Measurements from ENCODE around the gene CAMTA2. TPM values are rescaled to one million over a fixed set of nuclear protein-coding genes. Genes with fewer than 3 reads are reported as not detected.
"Not testable (repeated sequence)": the region's sequence is repeated elsewhere in the genome, so short reads cannot be mapped to it uniquely, and the experiment has no call there.

CAMTA2 gene
- 1.6 and 3.8 TPM in 2 replicates for total RNA-seq (2014; rRNA removed; shearing (Covaris generic))

- peak; percentile 93 for DNase-seq
- H3K4me3 ChIP-seq (ENCODE audit: insufficient read depth, low read depth, low read length): peak within 1 kb of the TSS; percentile 78
- H3K27me3 ChIP-seq (ENCODE audit: control insufficient read depth, insufficient read depth, low read length): peaks cover 6% of the 10 kb centered on the region; the same call in 1 of the 2 replicates
- H3K36me3 ChIP-seq (replicated peaks; ENCODE audit: control insufficient read depth, insufficient read depth, low read length): peaks cover 2% of the 10 kb centered on the region
Measured at GRCh38 chr17:4986951-4987766, at the start of gene CAMTA2. CAMTA2 (minus strand) TSS chr17:4987675; CDS start chr17:4986222, 1,453 bp downstream.

DNA sequence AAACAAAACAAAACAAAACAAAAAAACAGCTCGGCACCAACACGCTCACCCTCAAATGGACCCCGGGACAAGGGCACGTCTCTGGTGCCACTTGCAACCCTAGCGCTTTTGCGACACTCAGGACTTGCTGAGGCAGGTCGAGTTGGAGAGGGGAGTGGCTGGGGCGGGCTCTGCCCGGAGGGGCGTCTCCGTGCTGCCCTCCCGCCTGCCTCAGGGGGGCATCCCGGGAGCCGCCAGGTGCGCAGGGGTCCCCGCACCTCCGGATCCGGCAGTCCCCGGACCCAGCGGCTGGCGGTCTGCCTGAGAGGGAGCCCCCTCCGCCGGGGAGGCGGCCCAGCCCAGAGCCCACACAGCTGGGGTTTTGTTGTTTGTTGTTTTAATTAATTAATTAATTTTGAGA lies 47.8 kb upstream of the CAMTA2 start, which contains the start of gene SLC52A1:
Gene SLC52A1 (minus strand): TSS at position 112 of the 400 bp plus-strand sequence. CDS start 820 bp downstream, outside the sequence.
- Histone ChIP-seq H3K36me3 (replicated peaks; ENCODE audit: control insufficient read depth, insufficient read depth, low read length) (no peaks in the 10 kb centered on the region), H3K27me3 (ENCODE audit: control insufficient read depth, insufficient read depth, low read length) (no peaks in the 10 kb centered on the region; the same call in 1 of the 2 replicates), H3K4me3 (ENCODE audit: insufficient read depth, low read depth, low read length) (peak within 1 kb of the TSS; percentile 8; the same call in 1 of the 2 replicates)
- DNase-seq: peak; percentile 90

DNA sequence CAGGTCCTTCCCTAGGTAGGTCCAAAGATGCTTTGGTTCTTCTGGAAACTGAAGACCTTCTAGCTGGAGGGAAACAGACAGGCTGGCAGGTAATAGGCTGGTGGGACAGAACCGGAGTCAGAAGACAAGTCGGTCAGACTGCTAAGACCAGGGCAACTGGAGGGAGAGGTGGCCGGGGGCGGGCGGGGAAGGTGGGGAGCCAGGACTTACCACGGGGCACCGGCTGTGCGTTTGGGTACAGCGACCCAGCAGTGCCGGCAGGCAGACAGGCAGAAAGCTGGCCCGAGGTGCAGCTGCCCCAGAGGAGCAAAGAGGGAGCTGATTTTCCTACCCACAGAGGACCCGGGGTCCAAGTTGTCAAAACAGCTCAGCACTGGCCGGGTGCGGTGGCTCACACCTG lies 47.2 kb upstream of the CAMTA2 start:
- peak; percentile 48 for DNase-seq
- H3K4me3 ChIP-seq (ENCODE audit: insufficient read depth, low read depth, low read length): no peak overlapping the region
- no peaks in the 10 kb centered on the region for H3K36me3 ChIP-seq (replicated peaks; ENCODE audit: control insufficient read depth, insufficient read depth, low read length)
- H3K27me3 ChIP-seq (ENCODE audit: control insufficient read depth, insufficient read depth, low read length): no peaks in the 10 kb centered on the region

DNA sequence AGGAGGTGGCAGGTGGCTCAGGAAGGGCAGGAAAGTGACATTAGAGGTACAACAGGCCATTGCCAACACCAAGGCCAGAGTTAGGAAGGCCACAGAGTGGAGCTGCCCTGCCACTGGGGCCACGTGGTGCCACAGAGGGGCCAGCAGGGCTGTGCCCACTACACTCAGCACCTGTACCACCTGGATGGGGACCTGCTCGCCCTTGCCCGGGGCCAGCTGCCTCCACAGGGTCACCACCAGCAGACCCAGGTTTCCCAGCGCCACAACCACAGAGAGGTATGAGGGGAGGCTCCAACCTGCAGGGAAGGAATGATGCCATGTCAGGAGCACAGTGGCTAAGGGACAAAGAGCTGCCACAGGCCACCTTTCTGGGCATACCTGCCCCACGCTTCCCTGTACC lies 46.6 kb upstream of the CAMTA2 start:
- Histone ChIP-seq H3K4me3 (ENCODE audit: insufficient read depth, low read depth, low read length) (no peak overlapping the region), H3K27me3 (ENCODE audit: control insufficient read depth, insufficient read depth, low read length) (no peaks in the 10 kb centered on the region), H3K36me3 (replicated peaks; ENCODE audit: control insufficient read depth, insufficient read depth, low read length) (no peaks in the 10 kb centered on the region)
- no peak for DNase-seq

GRCh38 chr17:5033352-5034015 lies 46.0 kb upstream of the CAMTA2 start:
- Histone ChIP-seq H3K36me3 (replicated peaks; ENCODE audit: control insufficient read depth, insufficient read depth, low read length) (no peaks in the 10 kb centered on the region), H3K4me3 (ENCODE audit: insufficient read depth, low read depth, low read length) (no peak overlapping the region), H3K27me3 (ENCODE audit: control insufficient read depth, insufficient read depth, low read length) (no peaks in the 10 kb centered on the region)
- DNase-seq: peak; percentile 74

DNA sequence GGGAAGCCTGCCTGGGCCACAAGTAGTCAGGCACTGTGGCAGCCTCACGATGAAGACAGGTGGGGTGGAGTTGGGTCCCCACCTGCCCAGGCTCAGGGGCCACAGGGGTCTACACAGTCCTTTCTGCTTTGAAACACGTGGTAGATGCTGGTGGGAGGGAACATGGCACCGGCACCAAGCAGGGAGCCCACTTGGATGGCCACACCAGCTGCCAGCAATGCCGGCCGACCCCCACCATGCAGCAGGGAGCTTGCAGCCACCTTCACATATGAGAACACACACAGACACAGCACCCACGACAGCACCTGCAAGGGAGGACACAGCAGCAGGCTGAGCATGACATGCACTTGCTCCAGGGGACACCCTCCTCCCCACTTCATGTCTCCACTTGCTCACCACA lies 45.4 kb upstream of the CAMTA2 start:
- H3K27me3 ChIP-seq (ENCODE audit: control insufficient read depth, insufficient read depth, low read length): no peaks in the 10 kb centered on the region
- no peaks in the 10 kb centered on the region for H3K36me3 ChIP-seq (replicated peaks; ENCODE audit: control insufficient read depth, insufficient read depth, low read length)
- H3K4me3 ChIP-seq (ENCODE audit: insufficient read depth, low read depth, low read length): no peak overlapping the region
- DNase-seq: no peak

GRCh38 chr17:5031365-5032082 lies 44.0 kb upstream of the CAMTA2 start:
- H3K27me3 ChIP-seq (ENCODE audit: control insufficient read depth, insufficient read depth, low read length): no peaks in the 10 kb centered on the region

GRCh38 chr17:5030168-5030567 lies 42.7 kb upstream of the CAMTA2 start:
- H3K4me3 ChIP-seq (ENCODE audit: insufficient read depth, low read depth, low read length); H3K36me3 ChIP-seq (replicated peaks; ENCODE audit: control insufficient read depth, insufficient read depth, low read length); DNase-seq; H3K27me3 ChIP-seq (ENCODE audit: control insufficient read depth, insufficient read depth, low read length): not testable (repeated sequence)

More at GRCh38 chr17:5031365-5032082, 44.0 kb upstream of the CAMTA2 start:
- Histone ChIP-seq H3K4me3 (ENCODE audit: insufficient read depth, low read depth, low read length) (peak overlapping the region; percentile 21; the same call in 1 of the 2 replicates), H3K36me3 (replicated peaks; ENCODE audit: control insufficient read depth, insufficient read depth, low read length) (no peaks in the 10 kb centered on the region)
- DNase-seq: peak; percentile 90

DNA sequence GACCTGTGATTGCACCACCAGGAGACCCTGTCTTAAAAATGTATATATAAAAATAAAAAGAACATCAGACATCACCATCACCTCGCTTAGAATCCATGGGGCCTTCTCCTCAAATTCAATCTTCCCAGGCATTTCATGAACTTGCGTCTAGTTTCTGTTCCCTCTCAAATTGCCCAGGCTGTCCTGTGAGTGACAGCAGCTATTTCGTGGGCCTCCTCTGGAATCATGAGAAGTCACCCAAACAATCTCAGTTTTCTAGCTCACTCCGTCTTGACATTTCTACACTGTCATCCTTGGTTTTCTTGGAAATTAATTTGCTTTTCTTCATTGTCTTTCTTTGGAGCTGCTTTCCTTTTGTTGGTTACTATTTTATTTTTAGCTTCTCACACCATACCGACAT lies 40.4 kb upstream of the CAMTA2 start:
- no peak for DNase-seq
- H3K36me3 ChIP-seq (replicated peaks; ENCODE audit: control insufficient read depth, insufficient read depth, low read length): peaks cover 2% of the 10 kb centered on the region
- H3K27me3 ChIP-seq (ENCODE audit: control insufficient read depth, insufficient read depth, low read length): no peaks in the 10 kb centered on the region
- no peak overlapping the region for H3K4me3 ChIP-seq (ENCODE audit: insufficient read depth, low read depth, low read length)

DNA sequence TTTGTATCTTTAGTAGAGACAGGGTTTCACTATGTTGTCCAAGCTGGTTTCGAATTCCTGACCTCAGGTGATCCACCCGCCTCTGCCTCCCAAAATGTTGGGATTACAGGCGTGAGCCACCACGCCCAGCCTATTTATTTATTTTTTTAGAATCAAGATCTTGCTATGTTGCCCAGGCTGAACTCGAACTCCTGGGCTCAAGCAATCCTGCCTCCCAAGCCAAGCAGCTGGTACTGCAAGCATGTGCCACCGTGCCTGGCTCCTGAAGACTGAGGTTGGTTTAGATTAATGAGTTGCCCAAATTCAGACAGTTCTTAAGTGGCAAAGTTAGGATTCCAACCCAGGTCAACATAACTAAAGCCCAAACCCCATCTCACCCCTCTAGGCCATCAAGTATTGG lies 39.8 kb upstream of the CAMTA2 start:
- no peak for DNase-seq
- peaks cover 3% of the 10 kb centered on the region for H3K36me3 ChIP-seq (replicated peaks; ENCODE audit: control insufficient read depth, insufficient read depth, low read length)
- H3K27me3 ChIP-seq (ENCODE audit: control insufficient read depth, insufficient read depth, low read length): no peaks in the 10 kb centered on the region
- no peak overlapping the region for H3K4me3 ChIP-seq (ENCODE audit: insufficient read depth, low read depth, low read length)

GRCh38 chr17:5024604-5025003 lies 37.1 kb upstream of the CAMTA2 start:
- no peak for DNase-seq
- no peaks in the 10 kb centered on the region for H3K27me3 ChIP-seq (ENCODE audit: control insufficient read depth, insufficient read depth, low read length)
- peaks cover 18% of the 10 kb centered on the region for H3K36me3 ChIP-seq (replicated peaks; ENCODE audit: control insufficient read depth, insufficient read depth, low read length)
- H3K4me3 ChIP-seq (ENCODE audit: insufficient read depth, low read depth, low read length): no peak overlapping the region

DNA sequence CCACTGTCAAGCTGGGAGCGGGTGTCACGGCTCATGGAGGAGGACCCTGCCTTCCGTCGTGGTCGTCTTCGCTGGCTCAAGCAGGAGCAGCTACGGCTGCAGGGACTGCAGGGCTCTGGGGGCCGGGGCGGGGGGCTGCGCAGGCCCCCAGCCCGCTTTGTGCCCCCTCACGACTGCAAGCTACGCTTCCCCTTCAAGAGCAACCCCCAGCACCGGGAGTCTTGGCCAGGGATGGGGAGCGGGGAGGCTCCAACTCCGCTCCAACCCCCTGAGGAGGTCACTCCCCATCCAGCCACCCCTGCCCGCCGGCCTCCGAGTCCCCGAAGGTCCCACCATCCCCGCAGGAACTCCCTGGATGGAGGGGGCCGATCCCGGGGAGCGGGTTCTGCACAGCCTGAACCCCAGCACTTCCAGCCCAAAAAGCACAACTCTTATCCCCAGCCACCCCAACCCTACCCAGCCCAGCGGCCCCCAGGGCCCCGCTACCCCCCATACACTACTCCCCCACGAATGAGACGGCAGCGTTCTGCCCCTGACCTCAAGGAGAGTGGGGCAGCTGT lies 36.2 kb upstream of the CAMTA2 start:
- H3K36me3 ChIP-seq (replicated peaks; ENCODE audit: control insufficient read depth, insufficient read depth, low read length): peaks cover 21% of the 10 kb centered on the region

DNA sequence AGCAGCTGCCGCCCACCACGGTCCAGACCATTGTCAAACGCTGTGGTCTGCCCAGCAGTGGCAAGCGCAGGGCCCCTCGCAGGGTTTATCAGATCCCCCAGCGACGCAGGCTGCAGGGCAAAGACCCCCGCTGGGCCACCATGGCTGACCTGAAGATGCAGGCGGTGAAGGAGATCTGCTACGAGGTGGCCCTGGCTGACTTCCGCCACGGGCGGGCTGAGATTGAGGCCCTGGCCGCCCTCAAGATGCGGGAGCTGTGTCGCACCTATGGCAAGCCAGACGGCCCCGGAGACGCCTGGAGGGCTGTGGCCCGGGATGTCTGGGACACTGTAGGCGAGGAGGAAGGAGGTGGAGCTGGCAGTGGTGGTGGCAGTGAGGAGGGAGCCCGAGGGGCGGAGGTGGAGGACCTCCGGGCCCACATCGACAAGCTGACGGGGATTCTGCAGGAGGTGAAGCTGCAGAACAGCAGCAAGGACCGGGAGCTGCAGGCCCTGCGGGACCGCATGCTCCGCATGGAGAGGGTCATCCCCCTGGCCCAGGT lies 34.8 kb upstream of the CAMTA2 start:
- no peak overlapping the region for H3K4me3 ChIP-seq (ENCODE audit: insufficient read depth, low read depth, low read length)
- H3K36me3 ChIP-seq (replicated peaks; ENCODE audit: control insufficient read depth, insufficient read depth, low read length): peaks cover 23% of the 10 kb centered on the region
- no peaks in the 10 kb centered on the region for H3K27me3 ChIP-seq (ENCODE audit: control insufficient read depth, insufficient read depth, low read length)
- DNase-seq: peak; percentile 50

More for the DNA sequence above, 36.2 kb upstream of the CAMTA2 start:
- Histone ChIP-seq H3K4me3 (ENCODE audit: insufficient read depth, low read depth, low read length) (no peak overlapping the region), H3K27me3 (ENCODE audit: control insufficient read depth, insufficient read depth, low read length) (no peaks in the 10 kb centered on the region)
- DNase-seq: peak; percentile 43

GRCh38 chr17:5020502-5021023 lies 33.1 kb upstream of the CAMTA2 start:
- Histone ChIP-seq H3K4me3 (ENCODE audit: insufficient read depth, low read depth, low read length) (no peak overlapping the region), H3K36me3 (replicated peaks; ENCODE audit: control insufficient read depth, insufficient read depth, low read length) (peaks cover 26% of the 10 kb centered on the region), H3K27me3 (ENCODE audit: control insufficient read depth, insufficient read depth, low read length) (no peaks in the 10 kb centered on the region)
- peak; percentile 30 for DNase-seq
